Measurements from ENCODE around the gene ALOX12.

DNA sequence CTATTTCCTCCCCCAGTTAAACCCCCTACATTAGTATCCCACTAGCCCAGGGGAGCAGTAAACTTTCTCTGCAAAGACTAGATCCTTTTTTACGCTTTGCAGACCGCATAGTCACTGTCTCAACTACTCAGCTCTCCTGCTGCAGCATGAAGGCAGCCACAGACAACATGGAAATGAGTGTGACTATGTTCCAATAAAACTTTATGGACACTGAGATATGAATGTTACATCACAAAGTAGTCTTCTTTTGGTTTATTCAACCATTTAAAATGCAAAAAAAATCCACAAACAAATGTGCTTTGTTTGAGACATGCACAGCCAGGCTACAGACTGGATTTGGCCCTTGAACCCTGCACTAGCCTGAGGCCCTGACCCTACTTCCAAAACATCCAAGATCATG, 14.7 kb downstream of the ALOX12 start:
- TF ChIP-seq, protein P1, sequence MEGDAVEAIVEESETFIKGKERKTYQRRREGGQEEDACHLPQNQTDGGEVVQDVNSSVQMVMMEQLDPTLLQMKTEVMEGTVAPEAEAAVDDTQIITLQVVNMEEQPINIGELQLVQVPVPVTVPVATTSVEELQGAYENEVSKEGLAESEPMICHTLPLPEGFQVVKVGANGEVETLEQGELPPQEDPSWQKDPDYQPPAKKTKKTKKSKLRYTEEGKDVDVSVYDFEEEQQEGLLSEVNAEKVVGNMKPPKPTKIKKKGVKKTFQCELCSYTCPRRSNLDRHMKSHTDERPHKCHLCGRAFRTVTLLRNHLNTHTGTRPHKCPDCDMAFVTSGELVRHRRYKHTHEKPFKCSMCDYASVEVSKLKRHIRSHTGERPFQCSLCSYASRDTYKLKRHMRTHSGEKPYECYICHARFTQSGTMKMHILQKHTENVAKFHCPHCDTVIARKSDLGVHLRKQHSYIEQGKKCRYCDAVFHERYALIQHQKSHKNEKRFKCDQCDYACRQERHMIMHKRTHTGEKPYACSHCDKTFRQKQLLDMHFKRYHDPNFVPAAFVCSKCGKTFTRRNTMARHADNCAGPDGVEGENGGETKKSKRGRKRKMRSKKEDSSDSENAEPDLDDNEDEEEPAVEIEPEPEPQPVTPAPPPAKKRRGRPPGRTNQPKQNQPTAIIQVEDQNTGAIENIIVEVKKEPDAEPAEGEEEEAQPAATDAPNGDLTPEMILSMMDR (IDR thresholded peaks at IDR 0.05; ENCODE audit: low read depth, low read length), result no peak
- TF ChIP-seq EZH2phosphoT487 (IDR thresholded peaks at IDR 0.05; ENCODE audit: low read depth), result no peak
